H9 (cell line): ENCODE results near the gene PALS1. TPM values are rescaled to one million over a fixed set of nuclear protein-coding genes. Genes with fewer than 3 reads are reported as not detected.

Experiments
- DNase-seq: peaks from one replicate; pipeline ENCODE4 v3.0.0-alpha.2; 2017
- H2AFZ ChIP-seq: one replicate; pipeline ENCODE4 v1.6.1; 2013; ENCODE audit warnings: mild to moderate bottlenecking, low read length, control low read depth, moderate library complexity
- H2AK5ac ChIP-seq: 2 replicates; pipeline ENCODE4 v1.6.1; 2013; ENCODE audit warnings: low read length, control low read depth, mixed read lengths; ENCODE audit not compliant: insufficient read length
- H2BK120ac ChIP-seq: one replicate; pipeline ENCODE4 v1.6.1; 2013; ENCODE audit warnings: low read depth, mild to moderate bottlenecking, low read length, control low read depth, inconsistent platforms; ENCODE audit not compliant: poor library complexity, severe bottlenecking
- H2BK12ac ChIP-seq: 2 replicates; pipeline ENCODE4 v1.6.1; 2013; ENCODE audit warnings: low read length, control low read depth, mixed read lengths, low read depth; ENCODE audit not compliant: insufficient read length
- H2BK15ac ChIP-seq: 2 replicates; pipeline ENCODE4 v1.6.1; 2013; ENCODE audit warnings: low read depth, low read length, control low read depth
- H2BK20ac ChIP-seq: one replicate; pipeline ENCODE4 v1.6.1; 2013; ENCODE audit warnings: low read depth, mild to moderate bottlenecking, low read length, control low read depth, inconsistent platforms; ENCODE audit not compliant: poor library complexity, severe bottlenecking
- H2BK5ac ChIP-seq: 2 replicates; pipeline ENCODE4 v1.6.1; 2013; ENCODE audit warnings: low read length, control low read depth, mixed read lengths; ENCODE audit not compliant: insufficient read length
- H3K14ac ChIP-seq: 2 replicates; pipeline ENCODE4 v1.6.1; 2013; ENCODE audit warnings: low read length, control low read depth; ENCODE audit not compliant: insufficient read depth
- H3K18ac ChIP-seq: 2 replicates; pipeline ENCODE4 v1.6.1; 2013; ENCODE audit warnings: low read depth, mild to moderate bottlenecking, mixed read lengths, low read length, control low read depth; ENCODE audit not compliant: insufficient read length
- H3K23ac ChIP-seq: 2 replicates; pipeline ENCODE4 v1.6.1; 2013; ENCODE audit warnings: low read length, control low read depth, mixed read lengths, low read depth; ENCODE audit not compliant: insufficient read length
- H3K23me2 ChIP-seq: 2 replicates; pipeline ENCODE4 v1.6.1; 2013; ENCODE audit warnings: low read depth, mild to moderate bottlenecking, mixed read lengths, low read length, control low read depth; ENCODE audit not compliant: insufficient read length, poor library complexity, severe bottlenecking
- H3K27ac ChIP-seq: 2 replicates; pipeline ENCODE4 v1.5.1; 2013; ENCODE audit warnings: low read length, control low read depth, mixed read lengths, low read depth; ENCODE audit not compliant: insufficient read length
- H3K27me3 ChIP-seq: 2 replicates; pipeline ENCODE4 v1.6.1; 2013; ENCODE audit warnings: low read length, control low read depth, inconsistent platforms; ENCODE audit not compliant: insufficient read depth
- H3K4ac ChIP-seq: 2 replicates; pipeline ENCODE4 v1.6.1; 2013; ENCODE audit warnings: low read depth, mild to moderate bottlenecking, control low read depth, inconsistent platforms, low read length, moderate library complexity
- H3K4me1 ChIP-seq: 2 replicates; pipeline ENCODE4 v1.6.1; 2013; ENCODE audit warnings: low read length, control low read depth, inconsistent platforms; ENCODE audit not compliant: insufficient read depth
- H3K4me2 ChIP-seq: 2 replicates; pipeline ENCODE4 v1.6.1; 2013; ENCODE audit warnings: low read length, control low read depth, mixed read lengths; ENCODE audit not compliant: insufficient read length, insufficient read depth
- H3K56ac ChIP-seq: 2 replicates; pipeline ENCODE4 v1.6.1; 2013; ENCODE audit warnings: low read depth, mild to moderate bottlenecking, mixed read lengths, low read length, control low read depth; ENCODE audit not compliant: insufficient read length
- H3K79me1 ChIP-seq: 2 replicates; pipeline ENCODE4 v1.6.1; 2013; ENCODE audit warnings: low read depth, mild to moderate bottlenecking, moderate library complexity, low read length, control low read depth, inconsistent platforms; ENCODE audit not compliant: insufficient read depth, poor library complexity, severe bottlenecking
- H3K79me2 ChIP-seq: 2 replicates; pipeline ENCODE4 v1.6.1; 2013; ENCODE audit warnings: low read length, control low read depth, inconsistent platforms; ENCODE audit not compliant: insufficient read depth
- H3K9ac ChIP-seq: 2 replicates; pipeline ENCODE4 v1.6.1; 2013; ENCODE audit warnings: low read length, control low read depth, mixed read lengths; ENCODE audit not compliant: insufficient read length; ENCODE audit errors: extremely low read depth
- H3K9me3 ChIP-seq: one replicate; pipeline ENCODE4 v1.6.1; 2013; ENCODE audit warnings: low read depth, low read length, inconsistent platforms; ENCODE audit not compliant: control insufficient read depth
- H3T11ph ChIP-seq: one replicate; pipeline ENCODE4 v1.6.1; 2013; ENCODE audit warnings: mild to moderate bottlenecking, low read length, control low read depth, inconsistent platforms
- H4K20me1 ChIP-seq: one replicate; pipeline ENCODE4 v1.6.1; 2013; ENCODE audit not compliant: control insufficient read depth, insufficient read length, insufficient read depth
- H4K5ac ChIP-seq: 2 replicates; pipeline ENCODE4 v1.6.1; 2013; ENCODE audit warnings: low read depth, mild to moderate bottlenecking, mixed read lengths, low read length, control low read depth; ENCODE audit not compliant: insufficient read length
- H4K8ac ChIP-seq: replicated peaks from 2 replicates; pipeline ENCODE4 v1.6.1; 2013; ENCODE audit warnings: low read length, control low read depth, mixed read lengths, low read depth; ENCODE audit not compliant: insufficient read length
- H4K91ac ChIP-seq: 2 replicates; pipeline ENCODE4 v1.6.1; 2013; ENCODE audit warnings: low read depth, mild to moderate bottlenecking, moderate library complexity, mixed read lengths, low read length, control low read depth; ENCODE audit not compliant: insufficient read length
- H3K27ac Mint-ChIP-seq, 3 experiments: 2 replicates in 2 of 3; 3 replicates in 1 of 3; pipeline ENCODE4 v1.8.0; 2020 to 2021; ENCODE audit warnings: mixed read lengths in 3 of 3, mild to moderate bottlenecking in 1 of 3, moderate library complexity in 1 of 3
- H3K27me3 Mint-ChIP-seq: 2 replicates; pipeline ENCODE4 v1.8.0; 2021; ENCODE audit warnings: low read depth, mild to moderate bottlenecking, moderate library complexity, mixed read lengths
- H3K36me3 Mint-ChIP-seq, 3 experiments: 2 replicates in 2 of 3; 3 replicates in 1 of 3; pipeline ENCODE4 v1.8.0; 2020 to 2021; ENCODE audit warnings: low read depth in 3 of 3, mixed read lengths in 3 of 3; ENCODE audit not compliant: insufficient read depth in 1 of 3
- H3K4me1 Mint-ChIP-seq, 2 experiments: 2 replicates each; pipeline ENCODE4 v1.8.0; 2020; ENCODE audit warnings: mixed read lengths in 2 of 2
- H3K4me3 Mint-ChIP-seq, 2 experiments: 2 replicates in 1 of 2; 3 replicates in 1 of 2; pipeline ENCODE4 v1.8.0; 2020 to 2021; ENCODE audit warnings: mild to moderate bottlenecking in 2 of 2, mixed read lengths in 2 of 2, moderate library complexity in 1 of 2
- H3K9me3 Mint-ChIP-seq, 2 experiments: 2 replicates in 1 of 2; 3 replicates in 1 of 2; pipeline ENCODE4 v1.8.0; 2020; ENCODE audit warnings: mild to moderate bottlenecking in 2 of 2, mixed read lengths in 2 of 2, moderate library complexity in 1 of 2
- CTCF ChIP-seq: fragments of 200-600 bp; sonication (generic); conservative IDR thresholded peaks from 3 replicates; pipeline ENCODE4 v1.8.0; 2021; ENCODE audit warnings: antibody characterized with exemption, mild to moderate bottlenecking
- WGBS: extraction: QIAGEN DNeasy Blood & Tissue Kit; methylation state at CpG from one replicate; pipeline ENCODE4 v1.1.7; 2013; ENCODE audit warnings: missing lambda C conversion rate, low lambda C conversion rate, mixed read lengths; ENCODE audit not compliant: insufficient read length; ENCODE audit errors: extremely low coverage; 5-methylcytosine and 5-hydroxymethylcytosine counted together
- total RNA-seq: library from RNA; stranded (reverse); gene quantifications from 2 replicates; pipeline ENCODE4 v1.2.1, GENCODE V29; 2021

The PALS1 gene
- total RNA-seq, 1 experiment from 2014 or later, result 18.0 TPM

DNA sequence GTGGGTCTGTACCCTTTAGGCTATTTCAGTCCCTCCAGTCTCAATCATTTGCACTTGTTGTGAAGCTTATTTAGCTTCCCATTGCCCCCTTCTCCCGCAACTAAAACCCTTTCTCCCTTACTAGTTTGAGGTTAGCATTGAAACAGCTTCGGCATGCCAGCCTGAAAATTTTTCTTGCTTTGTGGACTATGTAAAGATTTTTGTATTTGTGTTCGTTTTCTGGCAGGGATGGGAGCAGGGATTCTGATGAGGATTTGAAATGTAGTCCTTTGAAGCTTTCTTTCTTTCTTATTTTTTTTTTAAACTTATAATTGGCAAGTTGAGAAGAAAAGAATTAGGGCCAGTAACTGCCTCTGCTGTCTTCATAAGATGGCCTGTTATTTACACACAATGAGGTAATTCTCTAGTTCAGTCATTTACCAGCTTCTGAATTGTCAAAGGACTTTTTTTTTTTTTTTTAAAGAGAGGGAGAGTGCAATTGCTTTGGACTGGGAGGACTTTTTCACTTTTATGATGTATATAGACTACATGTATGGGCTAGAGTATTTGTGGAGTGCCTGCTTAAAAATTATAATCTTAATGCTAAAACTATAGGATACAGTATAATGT is 29.0 kb downstream of the PALS1 start:
- Histone ChIP-seq H2BK20ac (peak overlapping the region; percentile 93), H3K4me2 (no peak overlapping the region), H3K27me3 (no peaks in the 10 kb centered on the region), H3K9me3 (no peaks in the 10 kb centered on the region), H3T11ph (peak overlapping the region; percentile 77), H4K8ac (no peak overlapping the region), H2AK5ac (peak overlapping the region; percentile 18), H2BK12ac (peak overlapping the region; percentile 87), H3K9ac (no peak overlapping the region), H4K91ac (no peak overlapping the region), H3K79me2 (no peaks in the 10 kb centered on the region), H3K18ac (peak overlapping the region; percentile 57), H2BK5ac (no peak overlapping the region), H3K27ac (no peak overlapping the region), H3K23ac (no peak overlapping the region), H3K56ac (no peak overlapping the region), H4K20me1 (no peaks in the 10 kb centered on the region), H3K4ac (peak overlapping the region; percentile 39; the same call in 1 of the 2 replicates), H3K4me1 (peaks cover 6% of the 10 kb centered on the region; the same call in 1 of the 2 replicates), H2BK120ac (no peak overlapping the region), H3K14ac (no peak overlapping the region), H4K5ac (no peak overlapping the region), H2AFZ (no peak overlapping the region), H3K23me2 (no peaks in the 10 kb centered on the region), H3K79me1 (no peaks in the 10 kb centered on the region), H2BK15ac (no peak overlapping the region)
- TF ChIP-seq CTCF, result no peak
- Mint-ChIP-seq H3K27me3 (no peaks in the 10 kb centered on the region), H3K4me1 (peaks cover 35 to 38% of the 10 kb centered on the region in 2 experiments), H3K27ac (peak overlapping the region in 2 of 3 experiments; percentile 56 to 90; a peak in 1 of 7 replicates), H3K9me3 (peaks cover 0 to 4% of the 10 kb centered on the region in 2 experiments; a peak in 2 of 5 replicates), H3K4me3 (no peak overlapping the region; a peak in 2 of 5 replicates), H3K36me3 (peaks cover 10 to 20% (median 13%) of the 10 kb centered on the region in 3 experiments)
- WGBS, result no CpG with 5 or more reads among the region's 3 CpGs
- DNase-seq, result no peak
